Keratinocyte (primary cell): ENCODE data around the gene IRX3. TPM values are rescaled to one million over a fixed set of nuclear protein-coding genes. Genes with fewer than 3 reads are reported as not detected.

Experiments
- DNase-seq: peaks from one replicate; pipeline ENCODE4 v3.0.0-alpha.2; 2011; ENCODE audit warnings: low read depth, missing footprints, low spot score
- FAIRE-seq: peaks from 2 replicates; lab custom pipeline; 2011; peaks lifted over from hg19 to GRCh38; lab: Jason Lieb, UNC
- H2AFZ ChIP-seq: 2 replicates; pipeline ENCODE4 v1.6.0; 2012; ENCODE audit warnings: low read length, control low read depth, inconsistent platforms; ENCODE audit not compliant: control insufficient read depth
- H3K27ac ChIP-seq: 2 replicates; pipeline ENCODE4 v1.5.1; 2011; ENCODE audit warnings: low read length; ENCODE audit not compliant: control insufficient read depth, insufficient read depth
- H3K27me3 ChIP-seq: 3 replicates; pipeline ENCODE4 v1.6.0; 2011; ENCODE audit warnings: low read length; ENCODE audit not compliant: control insufficient read depth, insufficient read depth; ENCODE audit errors: extremely low read depth
- H3K36me3 ChIP-seq, 2 experiments: 2 replicates in 1 of 2; 3 replicates in 1 of 2; pipeline ENCODE4 v1.5.1; 2011; ENCODE audit warnings: low read length in 2 of 2, mild to moderate bottlenecking in 1 of 2; ENCODE audit not compliant: control insufficient read depth in 2 of 2, insufficient read depth in 2 of 2; ENCODE audit errors: extremely low read depth in 1 of 2
- H3K4me1 ChIP-seq: 3 replicates; pipeline ENCODE4 v1.5.1; 2011; ENCODE audit warnings: low read length; ENCODE audit not compliant: control insufficient read depth, insufficient read depth; ENCODE audit errors: extremely low read depth
- H3K4me2 ChIP-seq: 3 replicates; pipeline ENCODE4 v1.6.0; 2011; ENCODE audit warnings: low read depth, low read length; ENCODE audit not compliant: control insufficient read depth, insufficient read depth; ENCODE audit errors: extremely low read depth
- H3K4me3 ChIP-seq, 3 experiments: fragments of 200-600 bp in 1 of 3; sonication (generic) in 1 of 3; 2 replicates in 2 of 3; 3 replicates in 1 of 3; pipeline ENCODE4 v1.5.1; 2011 to 2016; ENCODE audit warnings: low read length in 3 of 3, mild to moderate bottlenecking in 3 of 3, control low read depth in 2 of 3, inconsistent platforms in 1 of 3, low read depth in 1 of 3, mixed read lengths in 1 of 3, mixed run types in 1 of 3, moderate library complexity in 1 of 3; ENCODE audit not compliant: control insufficient read depth in 2 of 3, insufficient read depth in 2 of 3; ENCODE audit errors: extremely low read depth in 1 of 3
- H3K79me2 ChIP-seq: 2 replicates; pipeline ENCODE4 v1.6.0; 2012; ENCODE audit warnings: low read length; ENCODE audit not compliant: control insufficient read depth, insufficient read depth
- H3K9ac ChIP-seq: 3 replicates; pipeline ENCODE4 v1.6.0; 2011; ENCODE audit warnings: low read length; ENCODE audit not compliant: control insufficient read depth, insufficient read depth; ENCODE audit errors: extremely low read depth
- H3K9me1 ChIP-seq: 3 replicates; pipeline ENCODE4 v1.6.0; 2011; ENCODE audit warnings: low read length; ENCODE audit not compliant: control insufficient read depth, insufficient read depth; ENCODE audit errors: extremely low read depth
- H3K9me3 ChIP-seq: 2 replicates; pipeline ENCODE4 v1.5.1; 2012; ENCODE audit warnings: low read depth, low read length; ENCODE audit not compliant: control insufficient read depth
- H4K20me1 ChIP-seq: 3 replicates; pipeline ENCODE4 v1.6.0; 2011; ENCODE audit warnings: low read length; ENCODE audit not compliant: control insufficient read depth, insufficient read depth; ENCODE audit errors: extremely low read depth
- EZH2 ChIP-seq: IDR thresholded peaks from one replicate; pipeline ENCODE4 v1.6.1; 2012; ENCODE audit warnings: inconsistent platforms, mild to moderate bottlenecking, low read length, moderate library complexity
- dilution Hi-C: fragments of 300-500 bp; cut with MboI; formaldehyde crosslinking; loops from one replicate; pipeline ENCODE4 v1.7.0; 2020; ENCODE audit warnings: low sequenced_read_pairs; ENCODE audit not compliant: extremely low pct_ligation_motif_present
- polyA plus RNA-seq, 5 experiments: library from polyadenylated mRNA; depleted of rRNA in 3 of 5; stranded (reverse) in 3 of 5; stranded (forward) in 1 of 5; unstranded in 1 of 5; fragments of >200 nt; gene quantifications; 1 replicate in 1 of 5; 2 replicates in 3 of 5; 3 replicates in 1 of 5; pipeline versions ENCODE4 v1.2.1 to v1.2.3, GENCODE V29; 2011 to 2012; ENCODE audit warnings: missing spikeins in 2 of 5, low read depth in 1 of 5, low replicate concordance in 1 of 5
- TF ChIP-seq, protein P1 (sequence below), 3 experiments: IDR thresholded peaks in 1 of 3; conservative IDR thresholded peaks in 1 of 3; optimal IDR thresholded peaks in 1 of 3; 2 replicates in 2 of 3; 3 replicates in 1 of 3; pipeline versions ENCODE3 to v1.5.1; 2011; ENCODE audit warnings: low read length in 3 of 3, mild to moderate bottlenecking in 3 of 3, moderate library complexity in 2 of 3, control low read depth in 1 of 3, inconsistent platforms in 1 of 3; ENCODE audit not compliant: insufficient read depth in 2 of 3; ENCODE audit errors: extremely low read depth in 1 of 3

Gene IRX3
- polyA plus RNA-seq, 1 donor (not counting 4 experiments of a cell fraction or from before 2014, with no cell fraction given), result 3.3 TPM

DNA sequence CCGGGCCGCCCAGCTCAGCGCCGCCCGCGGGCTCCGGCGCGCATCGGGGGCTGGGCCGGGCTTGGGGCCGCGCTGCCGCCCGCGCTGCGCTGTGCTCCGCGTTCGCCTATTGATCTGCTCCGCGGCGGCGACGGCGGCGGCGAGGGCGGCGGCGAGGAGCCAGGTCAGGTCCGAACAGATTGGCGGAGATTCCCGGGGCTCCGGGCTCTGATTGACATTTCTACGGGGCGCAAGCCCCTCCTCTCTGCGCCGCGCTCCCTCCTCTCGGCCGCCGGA is 559 bp downstream of the IRX3 start:
- H4K20me1 ChIP-seq, result no peaks in the 10 kb centered on the region
- H3K27ac ChIP-seq, result peak overlapping the region; percentile 91
- TF ChIP-seq, protein P1, sequence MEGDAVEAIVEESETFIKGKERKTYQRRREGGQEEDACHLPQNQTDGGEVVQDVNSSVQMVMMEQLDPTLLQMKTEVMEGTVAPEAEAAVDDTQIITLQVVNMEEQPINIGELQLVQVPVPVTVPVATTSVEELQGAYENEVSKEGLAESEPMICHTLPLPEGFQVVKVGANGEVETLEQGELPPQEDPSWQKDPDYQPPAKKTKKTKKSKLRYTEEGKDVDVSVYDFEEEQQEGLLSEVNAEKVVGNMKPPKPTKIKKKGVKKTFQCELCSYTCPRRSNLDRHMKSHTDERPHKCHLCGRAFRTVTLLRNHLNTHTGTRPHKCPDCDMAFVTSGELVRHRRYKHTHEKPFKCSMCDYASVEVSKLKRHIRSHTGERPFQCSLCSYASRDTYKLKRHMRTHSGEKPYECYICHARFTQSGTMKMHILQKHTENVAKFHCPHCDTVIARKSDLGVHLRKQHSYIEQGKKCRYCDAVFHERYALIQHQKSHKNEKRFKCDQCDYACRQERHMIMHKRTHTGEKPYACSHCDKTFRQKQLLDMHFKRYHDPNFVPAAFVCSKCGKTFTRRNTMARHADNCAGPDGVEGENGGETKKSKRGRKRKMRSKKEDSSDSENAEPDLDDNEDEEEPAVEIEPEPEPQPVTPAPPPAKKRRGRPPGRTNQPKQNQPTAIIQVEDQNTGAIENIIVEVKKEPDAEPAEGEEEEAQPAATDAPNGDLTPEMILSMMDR (optimal IDR thresholded peaks at IDR 0.05 in 1 of 3, IDR thresholded peaks at IDR 0.05 in 1 of 3, conservative IDR thresholded peaks at IDR 0.05 in 1 of 3; ENCODE audit: extremely low read depth in 1 of 3, insufficient read depth in 2 of 3, low read length in 3 of 3), result no peak
- H3K9me1 ChIP-seq, result no peaks in the 10 kb centered on the region
- dilution Hi-C loops, result no loop called here
- no peak for FAIRE-seq
- peak overlapping the region; percentile 80 for H3K4me2 ChIP-seq
- H3K27me3 ChIP-seq, result no peaks in the 10 kb centered on the region
- H3K36me3 ChIP-seq, result no peaks in the 10 kb centered on the region
- no peaks in the 10 kb centered on the region for H3K4me1 ChIP-seq
- H3K9ac ChIP-seq, result peak overlapping the region; percentile 89
- no peaks in the 10 kb centered on the region for H3K79me2 ChIP-seq
- DNase-seq, result no peak
- peak overlapping the region; percentile 97 for H2AFZ ChIP-seq
- no peaks in the 10 kb centered on the region for H3K9me3 ChIP-seq
- H3K4me3 ChIP-seq, result peak overlapping the region; percentile 77 to 91 (median 82)

DNA sequence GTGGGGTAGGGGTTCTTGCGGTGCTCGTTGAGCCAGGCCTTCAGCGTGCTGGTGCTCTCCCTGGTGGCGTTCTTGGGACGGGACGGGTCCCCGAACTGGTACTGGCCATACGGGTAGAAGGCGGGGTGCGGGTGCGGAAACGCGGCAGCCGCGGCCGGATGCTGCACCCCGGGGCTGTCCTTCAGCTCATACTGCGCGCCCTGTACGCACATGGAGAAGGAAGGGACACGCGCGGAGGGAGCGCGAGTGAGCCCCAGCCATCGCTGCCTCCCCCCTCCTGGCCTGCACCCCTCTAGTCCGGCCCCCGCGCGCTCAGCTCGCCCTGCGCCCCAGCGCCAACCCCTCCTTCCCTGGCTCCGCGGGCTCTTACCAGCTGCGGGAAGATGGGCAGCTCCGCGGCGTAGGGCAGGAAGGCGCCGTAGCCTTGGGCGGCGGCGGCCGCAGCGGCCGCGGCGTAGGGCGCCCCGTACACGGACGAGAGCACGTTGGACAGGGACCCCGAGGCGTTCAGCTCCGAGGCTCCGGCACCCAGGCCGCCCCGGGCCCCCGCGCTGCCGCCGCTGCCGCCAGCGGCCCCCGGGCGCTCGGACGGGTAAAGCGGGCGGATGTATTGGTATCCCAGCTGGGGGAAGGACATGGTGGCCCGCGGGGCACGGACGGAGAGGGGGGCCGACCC is 1.0 kb downstream of the IRX3 start:
- Histone ChIP-seq H3K79me2 (no peaks in the 10 kb centered on the region), H4K20me1 (no peaks in the 10 kb centered on the region), H3K4me2 (peak overlapping the region; percentile 80), H3K9ac (peak overlapping the region; percentile 89), H3K36me3 (no peaks in the 10 kb centered on the region), H2AFZ (peak overlapping the region; percentile 69), H3K9me3 (no peaks in the 10 kb centered on the region), H3K27ac (peak overlapping the region; percentile 91), H3K9me1 (no peaks in the 10 kb centered on the region), H3K27me3 (no peaks in the 10 kb centered on the region), H3K4me3 (peak overlapping the region; percentile 77 to 91 (median 82)), H3K4me1 (no peaks in the 10 kb centered on the region)
- dilution Hi-C loops, result no loop called here
- FAIRE-seq, result no peak
- DNase-seq, result no peak
- TF ChIP-seq, protein P1 (optimal IDR thresholded peaks at IDR 0.05 in 1 of 3, IDR thresholded peaks at IDR 0.05 in 1 of 3, conservative IDR thresholded peaks at IDR 0.05 in 1 of 3; ENCODE audit: extremely low read depth in 1 of 3, insufficient read depth in 2 of 3, low read length in 3 of 3), result peak in 2 of 3 experiments; percentile 14 to 27
- TF ChIP-seq EZH2, result no peak
